AG09309 (cell line): Measurements from ENCODE around the gene PIK3C2G.

ENCODE experiments used
- DNase-seq: peaks from one replicate; pipeline ENCODE4 v3.0.0-alpha.2; 2010; ENCODE audit warnings: low read depth
- H3K4me3 ChIP-seq: 2 replicates; pipeline ENCODE4 v1.5.1; 2011; ENCODE audit warnings: mild to moderate bottlenecking, low read depth, low read length, moderate library complexity; ENCODE audit not compliant: control insufficient read depth
- TF ChIP-seq, protein P1 (sequence below): IDR thresholded peaks from 2 replicates; pipeline ENCODE4 v1.5.1; 2011; ENCODE audit warnings: mild to moderate bottlenecking, low read depth, low read length, inconsistent platforms; ENCODE audit not compliant: insufficient read depth, control insufficient read depth; ENCODE audit errors: missing control alignments

Gene PIK3C2G

DNA sequence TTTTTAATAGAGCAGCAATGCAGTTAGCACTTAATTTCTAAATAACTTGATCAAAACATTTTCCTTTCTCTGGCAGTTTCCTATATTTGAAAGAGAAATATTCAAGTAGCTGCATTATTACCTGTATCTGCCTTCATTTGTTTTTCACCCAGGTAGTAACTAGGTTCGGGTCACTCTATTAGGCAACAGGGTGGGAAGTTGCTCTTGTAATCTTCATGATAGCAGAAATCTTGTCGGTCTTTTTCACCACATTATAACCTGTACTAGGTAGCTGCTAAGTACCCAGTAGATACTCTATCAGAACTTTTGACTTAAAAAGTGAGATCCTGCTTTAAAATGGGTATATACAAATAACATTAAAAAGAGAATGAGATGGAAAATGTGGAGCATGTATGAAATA is 2.4 kb upstream of the PIK3C2G start:
- no peak overlapping the region for H3K4me3 ChIP-seq
- DNase-seq, result no peak
- TF ChIP-seq, protein P1, sequence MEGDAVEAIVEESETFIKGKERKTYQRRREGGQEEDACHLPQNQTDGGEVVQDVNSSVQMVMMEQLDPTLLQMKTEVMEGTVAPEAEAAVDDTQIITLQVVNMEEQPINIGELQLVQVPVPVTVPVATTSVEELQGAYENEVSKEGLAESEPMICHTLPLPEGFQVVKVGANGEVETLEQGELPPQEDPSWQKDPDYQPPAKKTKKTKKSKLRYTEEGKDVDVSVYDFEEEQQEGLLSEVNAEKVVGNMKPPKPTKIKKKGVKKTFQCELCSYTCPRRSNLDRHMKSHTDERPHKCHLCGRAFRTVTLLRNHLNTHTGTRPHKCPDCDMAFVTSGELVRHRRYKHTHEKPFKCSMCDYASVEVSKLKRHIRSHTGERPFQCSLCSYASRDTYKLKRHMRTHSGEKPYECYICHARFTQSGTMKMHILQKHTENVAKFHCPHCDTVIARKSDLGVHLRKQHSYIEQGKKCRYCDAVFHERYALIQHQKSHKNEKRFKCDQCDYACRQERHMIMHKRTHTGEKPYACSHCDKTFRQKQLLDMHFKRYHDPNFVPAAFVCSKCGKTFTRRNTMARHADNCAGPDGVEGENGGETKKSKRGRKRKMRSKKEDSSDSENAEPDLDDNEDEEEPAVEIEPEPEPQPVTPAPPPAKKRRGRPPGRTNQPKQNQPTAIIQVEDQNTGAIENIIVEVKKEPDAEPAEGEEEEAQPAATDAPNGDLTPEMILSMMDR, result no peak

DNA sequence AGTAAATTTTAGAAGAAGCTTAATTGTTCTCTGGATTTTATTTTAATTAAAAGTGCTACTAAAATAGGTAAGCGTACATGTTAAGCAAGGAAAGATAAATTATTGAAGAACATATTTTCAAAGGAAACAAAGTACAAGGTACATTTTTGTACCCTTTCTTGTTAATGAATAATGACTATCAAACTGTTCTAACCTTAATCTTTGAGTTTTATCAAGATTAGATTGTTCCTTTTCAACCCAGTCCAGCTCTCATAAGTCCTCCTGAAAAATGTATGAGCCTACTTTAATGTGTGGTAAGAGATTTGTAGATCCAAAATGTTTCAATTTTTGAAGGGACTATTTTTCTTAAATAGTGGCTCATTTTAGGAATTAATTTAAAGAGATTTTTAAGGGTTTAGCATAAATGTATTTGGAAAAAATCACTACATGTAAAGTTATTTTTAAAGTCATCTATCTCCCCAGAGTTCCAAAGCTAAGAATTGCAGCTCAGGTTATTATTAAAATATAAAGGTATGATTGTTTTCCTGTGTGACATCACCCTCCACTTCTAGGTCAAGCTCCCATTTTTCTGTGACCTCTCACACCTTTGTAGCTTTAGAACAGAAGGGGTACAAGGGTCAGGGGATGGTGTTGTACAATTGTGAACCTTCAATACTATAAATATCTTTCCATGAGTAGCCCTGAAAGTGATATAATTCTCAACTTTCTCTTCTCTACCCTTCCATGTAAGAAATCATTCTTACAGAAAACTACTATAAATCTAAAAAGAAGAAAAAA is 1.2 kb upstream of the PIK3C2G start:
- DNase-seq, result no peak
- TF ChIP-seq, protein P1, result no peak

DNA sequence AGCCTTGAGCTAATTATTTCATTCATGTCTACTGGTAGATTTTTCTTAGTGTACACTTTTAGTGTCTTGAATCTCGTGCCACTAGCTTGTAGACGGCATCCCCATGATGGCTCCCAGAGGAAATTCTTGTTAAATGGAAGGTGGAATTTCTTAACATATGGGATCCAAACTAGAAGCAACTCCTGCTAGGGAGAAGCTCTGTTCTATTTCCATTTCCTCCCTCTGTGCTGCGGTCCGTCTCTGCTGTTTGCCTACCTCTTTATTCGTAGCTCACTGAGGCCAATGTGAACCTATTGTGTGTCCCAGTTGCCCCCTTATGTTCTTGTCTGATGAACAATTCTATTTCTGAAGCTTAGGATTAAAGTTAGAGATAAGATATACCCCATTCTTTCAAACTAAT is 588 bp downstream of the PIK3C2G start:
- DNase-seq, result no peak
- no peak overlapping the region for H3K4me3 ChIP-seq
- TF ChIP-seq, protein P1, result no peak

More for the DNA sequence above, 1.2 kb upstream of the PIK3C2G start:
- no peak overlapping the region for H3K4me3 ChIP-seq

DNA sequence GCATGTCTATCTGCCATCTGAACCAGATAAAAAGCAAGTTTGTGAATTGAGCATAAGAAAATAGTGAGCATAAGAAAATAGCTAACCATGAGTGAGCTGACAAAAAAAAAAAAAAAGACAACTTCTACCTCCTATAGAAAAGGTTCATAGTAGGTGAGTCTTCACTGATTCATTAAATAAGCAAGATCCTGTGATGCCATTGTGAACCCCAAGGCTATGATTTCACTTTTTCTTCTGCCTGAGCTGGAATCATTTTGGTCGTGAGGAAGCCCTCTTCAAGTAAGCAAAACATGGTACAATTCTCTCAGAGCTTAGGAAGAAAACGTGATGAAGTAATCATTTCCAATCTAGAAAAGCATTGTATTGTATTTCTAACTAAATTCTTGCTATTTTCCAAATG is 1.2 kb downstream of the PIK3C2G start:
- no peak for DNase-seq
- TF ChIP-seq, protein P1, result no peak
- no peak overlapping the region for H3K4me3 ChIP-seq

DNA sequence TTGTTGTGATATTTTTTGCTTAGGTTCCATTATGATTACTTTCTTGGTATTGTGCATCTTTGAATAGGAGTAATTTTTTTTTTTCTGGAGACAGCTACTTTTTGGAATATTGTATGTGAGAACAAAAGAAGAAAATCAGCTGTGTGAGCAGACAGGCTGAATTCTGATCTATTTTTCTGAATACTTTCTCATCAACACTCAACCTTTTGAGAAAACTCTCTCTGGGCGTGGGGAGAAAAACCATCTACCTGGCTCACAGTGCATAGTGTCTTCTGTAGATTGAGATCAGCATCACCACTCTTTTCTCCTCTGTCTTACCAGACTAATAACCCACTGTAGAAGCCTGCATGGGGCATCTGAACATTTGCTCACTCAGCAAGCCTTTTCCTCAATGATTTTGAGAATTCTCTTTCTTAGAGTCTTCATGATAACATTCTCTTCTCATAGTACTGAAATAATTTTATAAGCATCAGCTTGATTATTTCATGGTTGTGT is 3.3 kb downstream of the PIK3C2G start:
- H3K4me3 ChIP-seq, result no peak overlapping the region
- DNase-seq, result no peak
- TF ChIP-seq, protein P1, result no peak

DNA sequence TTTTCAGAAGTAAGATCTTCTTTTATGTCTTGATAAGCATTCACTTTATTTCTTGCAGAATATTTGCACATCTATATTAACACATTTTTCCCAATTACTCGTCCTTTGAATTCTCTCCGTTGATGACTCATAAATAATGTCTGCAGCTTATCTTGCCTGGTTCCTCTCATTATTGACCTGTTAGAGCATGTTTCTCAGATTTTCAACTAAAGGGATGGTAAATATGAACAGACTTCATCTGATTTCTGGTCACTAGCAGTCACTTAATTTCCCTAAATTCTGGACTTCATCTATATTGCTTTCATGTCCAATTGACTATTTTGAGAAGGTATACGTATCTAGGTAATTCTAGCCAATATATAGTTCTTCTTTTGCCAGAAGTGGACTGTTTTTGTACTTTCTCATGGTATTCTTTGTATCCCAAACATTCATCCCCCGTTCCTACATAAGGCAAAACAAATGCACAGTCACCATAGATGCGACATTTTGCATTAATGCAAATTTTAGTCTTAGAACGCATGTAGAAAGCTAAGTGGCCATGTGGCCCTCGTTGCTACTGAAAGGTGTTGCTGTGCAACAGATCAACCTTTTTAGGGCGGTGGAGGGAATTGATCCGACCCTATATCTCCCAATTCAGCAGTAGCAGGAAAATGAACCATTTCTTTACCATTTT is 6.2 kb downstream of the PIK3C2G start:
- no peak for DNase-seq
- TF ChIP-seq, protein P1, result no peak
- no peak overlapping the region for H3K4me3 ChIP-seq
